ENCODE data around the gene STAB2.

STAB2 gene

DNA sequence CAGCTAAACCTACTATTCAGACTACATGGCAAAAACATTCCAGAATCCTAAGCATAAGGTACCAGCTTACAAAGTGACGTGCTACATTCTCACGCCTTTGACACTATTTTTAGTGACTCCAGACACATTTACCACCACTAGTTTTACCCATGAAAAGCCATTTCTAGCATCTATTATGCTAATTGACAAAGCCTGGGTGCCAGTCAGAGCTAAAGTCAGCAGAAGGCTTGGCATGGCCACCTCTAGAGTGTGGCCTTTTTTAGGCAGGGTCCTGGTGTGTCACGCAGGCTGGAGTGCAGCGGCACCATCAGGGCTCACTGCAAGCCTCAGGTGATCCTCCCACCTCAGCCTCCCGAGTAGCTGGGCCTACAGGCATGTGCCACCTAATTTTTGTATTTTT, 178.2 kb downstream of the STAB2 start:
- no peak overlapping the region for H3K4me3 ChIP-seq (ENCODE audit: low read length)
- no peaks in the 10 kb centered on the region for H3K9me3 ChIP-seq (ENCODE audit: control insufficient read depth, low read length)
- no peak overlapping the region for H3K9ac ChIP-seq (ENCODE audit: low read length)
- H3K36me3 ChIP-seq (ENCODE audit: control insufficient read depth, insufficient read depth, low read length): no peaks in the 10 kb centered on the region
- no peaks in the 10 kb centered on the region for H3K4me1 ChIP-seq (ENCODE audit: control insufficient read depth, insufficient read depth, low read length)
- H3K27me3 ChIP-seq (ENCODE audit: control insufficient read depth, insufficient read depth, low read length): no peaks in the 10 kb centered on the region

DNA sequence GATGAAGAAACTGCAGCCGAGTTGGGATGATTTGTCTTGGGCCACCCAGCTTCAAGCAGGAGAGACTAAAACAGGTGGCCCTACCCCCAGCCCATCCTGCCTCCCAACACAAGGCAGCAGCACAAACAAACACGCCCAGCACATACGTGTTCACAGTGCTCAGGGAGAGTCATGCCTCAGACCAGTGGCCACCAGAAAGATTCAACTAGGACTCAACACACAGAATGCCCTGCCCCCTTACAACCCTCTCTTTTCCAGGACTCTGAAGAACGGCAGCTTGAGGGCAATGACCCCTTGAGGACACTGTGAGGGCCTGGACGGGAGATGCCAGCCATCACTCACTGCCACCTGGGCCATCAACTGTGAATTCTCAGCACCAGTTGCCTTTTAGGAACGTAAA, 179.0 kb downstream of the STAB2 start:
- H3K4me3 ChIP-seq (ENCODE audit: low read length): no peak overlapping the region
- H3K4me1 ChIP-seq (ENCODE audit: control insufficient read depth, insufficient read depth, low read length): no peaks in the 10 kb centered on the region
- H3K9ac ChIP-seq (ENCODE audit: low read length): no peak overlapping the region
- H3K9me3 ChIP-seq (ENCODE audit: control insufficient read depth, low read length): no peaks in the 10 kb centered on the region
- no peaks in the 10 kb centered on the region for H3K36me3 ChIP-seq (ENCODE audit: control insufficient read depth, insufficient read depth, low read length)
- no peaks in the 10 kb centered on the region for H3K27me3 ChIP-seq (ENCODE audit: control insufficient read depth, insufficient read depth, low read length)

- no peaks in the 10 kb centered on the region for H3K9me3 ChIP-seq (ENCODE audit: control insufficient read depth, low read length)
- H3K36me3 ChIP-seq (ENCODE audit: control insufficient read depth, insufficient read depth, low read length): no peaks in the 10 kb centered on the region
- no peak overlapping the region for H3K9ac ChIP-seq (ENCODE audit: low read length)
- peaks cover 13% of the 10 kb centered on the region for H3K4me1 ChIP-seq (ENCODE audit: control insufficient read depth, insufficient read depth, low read length)
- H3K27me3 ChIP-seq (ENCODE audit: control insufficient read depth, insufficient read depth, low read length): no peaks in the 10 kb centered on the region
- H3K4me3 ChIP-seq (ENCODE audit: low read length): no peak overlapping the region
These were observed 181.5 kb downstream of the STAB2 start for GRCh38 chr12:103768467-103769123.

DNA sequence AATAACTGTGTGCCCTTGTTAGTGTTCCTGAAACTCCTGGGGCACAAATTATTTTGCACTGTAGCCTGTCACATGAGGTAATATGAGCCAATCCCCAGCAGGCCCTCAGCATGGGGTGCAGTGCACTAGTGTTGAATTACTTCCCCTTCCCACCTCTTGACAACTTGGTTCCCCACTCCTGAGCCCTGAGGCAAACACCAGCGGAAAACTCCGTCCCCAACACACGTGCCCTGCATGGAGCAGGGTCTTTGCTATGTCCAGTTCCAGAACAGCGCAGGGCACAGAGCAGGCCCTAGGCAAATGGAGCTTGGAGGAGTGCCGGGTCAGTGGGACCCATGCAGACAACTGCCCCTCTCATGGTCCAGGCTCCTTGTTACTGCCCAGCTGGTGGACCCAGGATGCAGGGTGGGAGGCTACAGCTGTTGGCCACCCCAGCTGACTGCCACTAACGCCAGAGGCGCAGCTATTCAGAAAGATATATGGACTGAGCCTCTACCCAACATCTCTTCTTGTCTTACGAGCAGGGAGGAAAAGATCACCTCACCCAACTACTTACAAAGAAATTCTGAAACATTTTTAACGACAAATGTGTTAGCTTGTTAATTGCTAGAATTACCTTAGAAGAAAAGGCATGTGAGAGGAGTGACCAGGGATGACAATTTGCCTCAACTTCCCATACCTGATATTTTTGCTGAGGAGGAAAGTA, 182.3 kb downstream of the STAB2 start:
- Histone ChIP-seq H3K27me3 (ENCODE audit: control insufficient read depth, insufficient read depth, low read length) (no peaks in the 10 kb centered on the region), H3K4me3 (ENCODE audit: low read length) (no peak overlapping the region), H3K4me1 (ENCODE audit: control insufficient read depth, insufficient read depth, low read length) (peaks cover 13% of the 10 kb centered on the region), H3K36me3 (ENCODE audit: control insufficient read depth, insufficient read depth, low read length) (no peaks in the 10 kb centered on the region), H3K9ac (ENCODE audit: low read length) (no peak overlapping the region), H3K9me3 (ENCODE audit: control insufficient read depth, low read length) (no peaks in the 10 kb centered on the region)

- no peaks in the 10 kb centered on the region for H3K36me3 ChIP-seq (ENCODE audit: control insufficient read depth, insufficient read depth, low read length)
- H3K27me3 ChIP-seq (ENCODE audit: control insufficient read depth, insufficient read depth, low read length): no peaks in the 10 kb centered on the region
- H3K9me3 ChIP-seq (ENCODE audit: control insufficient read depth, low read length): no peaks in the 10 kb centered on the region
- H3K4me1 ChIP-seq (ENCODE audit: control insufficient read depth, insufficient read depth, low read length): peaks cover 20% of the 10 kb centered on the region
- no peak overlapping the region for H3K4me3 ChIP-seq (ENCODE audit: low read length)
- H3K9ac ChIP-seq (ENCODE audit: low read length): no peak overlapping the region
These were observed 184.4 kb downstream of the STAB2 start for GRCh38 chr12:103771466-103771865.

DNA sequence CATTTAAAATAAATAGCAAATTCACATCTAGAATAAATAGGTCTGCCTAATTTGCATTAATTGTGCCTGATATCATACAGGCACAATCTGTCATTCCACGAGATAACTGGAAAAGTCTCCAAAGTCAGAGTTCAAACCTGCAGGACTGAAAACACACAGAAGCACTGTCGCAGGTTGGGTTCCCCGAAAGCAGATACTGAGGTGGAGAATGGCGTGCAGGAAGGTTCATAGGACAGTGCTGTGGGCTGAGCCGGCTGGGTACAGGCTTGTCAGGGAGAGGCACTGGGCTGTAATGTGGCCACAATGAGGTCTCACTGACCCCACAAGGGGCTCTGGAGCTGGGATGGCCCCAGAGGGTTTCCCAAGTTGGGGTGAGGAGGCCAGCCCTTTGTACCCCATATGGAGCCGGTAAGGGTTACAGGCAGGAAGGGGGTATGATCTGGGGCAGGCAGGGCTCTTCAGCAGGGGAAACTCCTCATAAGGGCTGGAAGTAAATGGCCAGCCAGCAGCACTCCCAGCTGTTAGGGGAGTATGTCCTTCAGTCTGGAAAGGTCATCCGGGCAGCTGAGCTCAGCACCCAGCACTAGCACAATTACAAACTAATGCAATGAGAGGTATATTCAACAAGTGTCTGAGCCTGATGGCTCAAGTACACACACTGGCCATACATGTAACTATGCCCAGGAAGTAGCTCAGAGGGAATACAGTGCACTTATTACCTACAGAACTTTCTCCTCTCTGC, 185.5 kb downstream of the STAB2 start:
- no peaks in the 10 kb centered on the region for H3K36me3 ChIP-seq (ENCODE audit: control insufficient read depth, insufficient read depth, low read length)

GRCh38 chr12:103773109-103773910, 186.2 kb downstream of the STAB2 start:
- H3K9me3 ChIP-seq (ENCODE audit: control insufficient read depth, low read length): no peaks in the 10 kb centered on the region
- H3K27me3 ChIP-seq (ENCODE audit: control insufficient read depth, insufficient read depth, low read length): no peaks in the 10 kb centered on the region
- H3K36me3 ChIP-seq (ENCODE audit: control insufficient read depth, insufficient read depth, low read length): no peaks in the 10 kb centered on the region
- H3K9ac ChIP-seq (ENCODE audit: low read length): no peak overlapping the region
- H3K4me1 ChIP-seq (ENCODE audit: control insufficient read depth, insufficient read depth, low read length): peaks cover 20% of the 10 kb centered on the region
- H3K4me3 ChIP-seq (ENCODE audit: low read length): no peak overlapping the region

More for the DNA sequence above, 185.5 kb downstream of the STAB2 start:
- Histone ChIP-seq H3K9ac (ENCODE audit: low read length) (no peak overlapping the region), H3K27me3 (ENCODE audit: control insufficient read depth, insufficient read depth, low read length) (no peaks in the 10 kb centered on the region), H3K9me3 (ENCODE audit: control insufficient read depth, low read length) (no peaks in the 10 kb centered on the region), H3K4me3 (ENCODE audit: low read length) (no peak overlapping the region), H3K4me1 (ENCODE audit: control insufficient read depth, insufficient read depth, low read length) (peaks cover 20% of the 10 kb centered on the region)

- peaks cover 20% of the 10 kb centered on the region for H3K4me1 ChIP-seq (ENCODE audit: control insufficient read depth, insufficient read depth, low read length)
- H3K36me3 ChIP-seq (ENCODE audit: control insufficient read depth, insufficient read depth, low read length): no peaks in the 10 kb centered on the region
- no peak overlapping the region for H3K4me3 ChIP-seq (ENCODE audit: low read length)
- H3K9ac ChIP-seq (ENCODE audit: low read length): no peak overlapping the region
- H3K9me3 ChIP-seq (ENCODE audit: control insufficient read depth, low read length): no peaks in the 10 kb centered on the region
- H3K27me3 ChIP-seq (ENCODE audit: control insufficient read depth, insufficient read depth, low read length): no peaks in the 10 kb centered on the region
These were observed 188.0 kb downstream of the STAB2 start for GRCh38 chr12:103774977-103775560.

DNA sequence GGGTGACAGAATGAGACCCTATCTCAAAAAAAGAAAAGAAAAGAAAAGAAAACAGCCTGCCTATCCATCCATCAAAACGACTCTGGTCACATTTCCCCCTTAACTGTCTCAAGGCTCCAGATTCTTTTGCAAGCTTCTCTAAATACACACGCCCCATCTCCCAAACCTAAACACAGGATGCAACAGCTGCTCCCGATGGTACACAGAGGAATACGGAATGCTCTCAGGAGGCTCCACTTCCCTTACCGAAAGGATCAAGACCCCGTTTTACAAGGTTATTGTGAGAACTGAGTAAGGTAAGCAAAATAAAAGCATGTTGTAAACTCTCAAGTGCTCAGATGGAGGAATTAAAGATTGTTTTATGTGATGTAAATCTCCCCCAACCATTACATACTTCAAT, 191.7 kb downstream of the STAB2 start:
- H3K9ac ChIP-seq (ENCODE audit: low read length): no peak overlapping the region
- no peaks in the 10 kb centered on the region for H3K9me3 ChIP-seq (ENCODE audit: control insufficient read depth, low read length)
- no peaks in the 10 kb centered on the region for H3K36me3 ChIP-seq (ENCODE audit: control insufficient read depth, insufficient read depth, low read length)
- H3K27me3 ChIP-seq (ENCODE audit: control insufficient read depth, insufficient read depth, low read length): no peaks in the 10 kb centered on the region
- peaks cover 7% of the 10 kb centered on the region for H3K4me1 ChIP-seq (ENCODE audit: control insufficient read depth, insufficient read depth, low read length)
- no peak overlapping the region for H3K4me3 ChIP-seq (ENCODE audit: low read length)

DNA sequence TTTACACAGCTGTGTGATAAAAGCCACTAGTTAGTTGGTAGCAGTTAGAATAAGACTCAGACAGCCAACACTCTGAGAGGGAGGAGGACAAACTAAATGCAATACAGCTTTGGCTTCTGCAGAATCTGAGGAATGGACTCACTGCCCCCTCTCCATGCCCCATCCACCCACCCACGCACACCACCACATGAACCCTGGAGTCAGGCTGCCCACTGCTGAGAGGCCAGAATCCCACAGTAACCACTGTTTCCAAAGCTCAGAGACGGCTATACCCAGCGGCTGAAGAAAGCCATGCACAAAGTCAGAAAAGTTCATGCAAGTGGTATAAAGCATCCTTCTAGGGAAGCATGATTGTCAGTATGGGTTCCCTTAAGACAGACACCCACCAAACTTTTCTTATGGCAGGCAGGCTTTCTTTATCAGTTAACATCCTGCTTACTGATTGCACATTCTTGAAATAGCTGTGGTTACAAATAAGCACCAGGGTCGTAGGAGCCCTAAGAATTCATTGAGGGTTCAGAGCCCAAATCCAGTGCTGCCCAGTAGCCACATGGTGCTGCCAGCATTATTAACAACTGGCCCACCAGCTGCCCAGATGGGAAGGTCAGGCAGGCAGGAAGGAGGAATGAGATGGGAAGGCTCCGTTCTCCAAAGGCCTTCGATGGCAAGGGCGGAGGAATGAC, 192.5 kb downstream of the STAB2 start:
- H3K9me3 ChIP-seq (ENCODE audit: control insufficient read depth, low read length): no peaks in the 10 kb centered on the region
- H3K4me3 ChIP-seq (ENCODE audit: low read length): no peak overlapping the region
- H3K36me3 ChIP-seq (ENCODE audit: control insufficient read depth, insufficient read depth, low read length): no peaks in the 10 kb centered on the region
- H3K27me3 ChIP-seq (ENCODE audit: control insufficient read depth, insufficient read depth, low read length): no peaks in the 10 kb centered on the region
- peaks cover 8% of the 10 kb centered on the region for H3K4me1 ChIP-seq (ENCODE audit: control insufficient read depth, insufficient read depth, low read length)
- H3K9ac ChIP-seq (ENCODE audit: low read length): no peak overlapping the region

DNA sequence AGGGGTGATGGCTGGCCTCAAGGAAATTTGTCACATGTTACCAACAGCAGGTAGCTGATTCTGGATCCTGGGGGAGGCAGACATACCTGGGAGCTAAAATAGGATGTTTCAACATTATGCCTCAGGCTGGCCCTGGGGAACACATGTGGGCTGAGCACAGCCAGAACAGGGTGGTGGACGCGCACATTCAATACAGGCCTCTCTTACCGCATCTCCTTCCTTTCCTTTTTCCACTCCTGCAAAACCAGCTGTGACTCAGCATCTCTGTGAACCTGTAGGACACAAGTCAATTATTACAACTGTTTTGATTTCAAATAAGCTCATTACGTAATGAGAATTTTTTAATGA, 193.0 kb downstream of the STAB2 start:
- Histone ChIP-seq H3K36me3 (ENCODE audit: control insufficient read depth, insufficient read depth, low read length) (no peaks in the 10 kb centered on the region), H3K4me3 (ENCODE audit: low read length) (no peak overlapping the region), H3K4me1 (ENCODE audit: control insufficient read depth, insufficient read depth, low read length) (peaks cover 6% of the 10 kb centered on the region), H3K9me3 (ENCODE audit: control insufficient read depth, low read length) (no peaks in the 10 kb centered on the region), H3K9ac (ENCODE audit: low read length) (no peak overlapping the region), H3K27me3 (ENCODE audit: control insufficient read depth, insufficient read depth, low read length) (no peaks in the 10 kb centered on the region)

All from mucosa of stomach (tissue), 1 donor.